Left cardiac atrium (tissue), 4 donors: Measurements from ENCODE around the gene IP6K3. TPM values are rescaled to one million over a fixed set of nuclear protein-coding genes. Genes with fewer than 3 reads are reported as not detected.

Source experiments
- ATAC-seq, 2 donors: fragments of 200-7000 bp; cut with Tn5 transposase; one replicate each; pipeline ENCODE4 v1.9.1; 2020; ENCODE audit warnings: mild to moderate bottlenecking in 2 of 2, moderate library complexity in 2 of 2
- DNase-seq: peaks from one replicate; pipeline ENCODE4 v3.0.0-alpha.2; 2020
- intact Hi-C, 2 donors: fragments of 100-400 bp; cut with DNase I; formaldehyde crosslinking; loops; one replicate each; pipeline versions ENCODE4 v1.14.1 to v1.15.1; 2022 to 2023
- total RNA-seq, 2 donors: library from RNA; stranded (reverse); fragmentation: NEBNext Ultra II Directional; extraction: Animal tissue kit (Norgen Biotek cat#: 25700); gene quantifications; one replicate each; pipeline ENCODE4 v1.2.1, GENCODE V29; 2021
- donor health status: DM: no; HTN: yes; CAD: no.
- donor health status: DM: no; HTN: yes; CAD: no; lungs with severe emphysema.
- donor health status: DM: yes; HTN: yes; CAD: no.
- donor health status: Dilated cardiomyopathy.

The IP6K3 gene
- total RNA-seq, 2 donors from 2014 or later = 23.8 to 29.4 TPM

GRCh38 chr6:33779895-33780294 is 33.2 kb upstream of the IP6K3 start:
- no peak for DNase-seq
- intact Hi-C loops = no loop called here
- ATAC-seq = no peak

GRCh38 chr6:33779290-33779689 is 32.6 kb upstream of the IP6K3 start:
- no peak for ATAC-seq
- intact Hi-C loops = no loop called here
- DNase-seq = no peak

GRCh38 chr6:33778444-33779121 is 31.9 kb upstream of the IP6K3 start:
- ATAC-seq (no peak), DNase-seq (no peak)
- intact Hi-C loops = no loop called here

- intact Hi-C loops = no loop called here
- ATAC-seq = no peak
- DNase-seq = no peak
Observed at GRCh38 chr6:33777398-33778388, 31.0 kb upstream of the IP6K3 start.

- no peak for DNase-seq
- no peak for ATAC-seq
- intact Hi-C loops = no loop called here
Observed at GRCh38 chr6:33776764-33777163, 30.1 kb upstream of the IP6K3 start.

GRCh38 chr6:33776186-33776585 is 29.5 kb upstream of the IP6K3 start:
- DNase-seq = no peak
- intact Hi-C loops = no loop called here

GRCh38 chr6:33774774-33775173 is 28.1 kb upstream of the IP6K3 start:
- DNase-seq = no peak
- no peak for ATAC-seq
- intact Hi-C loops = no loop called here

More at GRCh38 chr6:33776186-33776585, 29.5 kb upstream of the IP6K3 start:
- no peak for ATAC-seq

GRCh38 chr6:33772902-33773472 is 26.3 kb upstream of the IP6K3 start:
- DNase-seq (no peak), ATAC-seq (no peak)
- intact Hi-C loops = no loop called here

- intact Hi-C loops = no loop called here
- DNase-seq (no peak), ATAC-seq (no peak)
Observed at GRCh38 chr6:33772082-33772830, 25.6 kb upstream of the IP6K3 start.

- intact Hi-C loops = loop anchor here in 1 of 2 donors (2.0 kb wide), 1 partner anchor 255 kb away; no protein-coding TSS in a partner anchor
- DNase-seq = peak; percentile 80
Observed at GRCh38 chr6:33771146-33772081, 24.7 kb upstream of the IP6K3 start.

GRCh38 chr6:33770833-33771145 is 24.1 kb upstream of the IP6K3 start:
- DNase-seq = no peak
- ATAC-seq = peak in 1 of 2 donors; percentile 1
- intact Hi-C loops = loop anchor here in 1 of 2 donors (2.0 kb wide), 1 partner anchor 256 kb away; no protein-coding TSS in a partner anchor

More at GRCh38 chr6:33771146-33772081, 24.7 kb upstream of the IP6K3 start:
- peak; percentile 84 for ATAC-seq

GRCh38 chr6:33770124-33770832 is 23.6 kb upstream of the IP6K3 start:
- DNase-seq = no peak
- ATAC-seq = no peak
- intact Hi-C loops = loop anchor here in 1 of 2 donors (2.0 kb wide), 1 partner anchor 257 kb away; no protein-coding TSS in a partner anchor

- DNase-seq = no peak
- no peak for ATAC-seq
- intact Hi-C loops = loop anchor here (5.0 to 10.0 kb wide), 2 partner anchors 255 to 383 kb away; no protein-coding TSS in a partner anchor
Observed at GRCh38 chr6:33769248-33769821, 22.6 kb upstream of the IP6K3 start.

GRCh38 chr6:33768644-33769120 is 22.0 kb upstream of the IP6K3 start:
- ATAC-seq (peak; percentile 58 to 68), DNase-seq (peak; percentile 81)
- intact Hi-C loops = loop anchor here (5.0 to 10.0 kb wide), 2 partner anchors 256 to 384 kb away; no protein-coding TSS in a partner anchor

- intact Hi-C loops = loop anchor here (5.0 to 10.0 kb wide), 2 partner anchors 258 to 385 kb away; no protein-coding TSS in a partner anchor
- no peak for DNase-seq
- ATAC-seq = no peak
Observed at GRCh38 chr6:33766921-33767907, 20.5 kb upstream of the IP6K3 start.
